Activated naive CD8-positive, alpha-beta T cell treated with anti-CD3 and anti-CD28 coated beads, Interleukin-2, amount 50 U/mL, for 16 hours (primary cell): ENCODE results near the gene AMBRA1.

ENCODE experiments used
- DNase-seq: peaks from one replicate; pipeline ENCODE4 v3.0.0-alpha.2; 2020; ENCODE audit warnings: low read depth, low spot score

The AMBRA1 gene

GRCh38 chr11:46444305-46444704, 149.5 kb downstream of the AMBRA1 start:
- no peak for DNase-seq

GRCh38 chr11:46438211-46438610, 155.6 kb downstream of the AMBRA1 start:
- DNase-seq: no peak

DNA sequence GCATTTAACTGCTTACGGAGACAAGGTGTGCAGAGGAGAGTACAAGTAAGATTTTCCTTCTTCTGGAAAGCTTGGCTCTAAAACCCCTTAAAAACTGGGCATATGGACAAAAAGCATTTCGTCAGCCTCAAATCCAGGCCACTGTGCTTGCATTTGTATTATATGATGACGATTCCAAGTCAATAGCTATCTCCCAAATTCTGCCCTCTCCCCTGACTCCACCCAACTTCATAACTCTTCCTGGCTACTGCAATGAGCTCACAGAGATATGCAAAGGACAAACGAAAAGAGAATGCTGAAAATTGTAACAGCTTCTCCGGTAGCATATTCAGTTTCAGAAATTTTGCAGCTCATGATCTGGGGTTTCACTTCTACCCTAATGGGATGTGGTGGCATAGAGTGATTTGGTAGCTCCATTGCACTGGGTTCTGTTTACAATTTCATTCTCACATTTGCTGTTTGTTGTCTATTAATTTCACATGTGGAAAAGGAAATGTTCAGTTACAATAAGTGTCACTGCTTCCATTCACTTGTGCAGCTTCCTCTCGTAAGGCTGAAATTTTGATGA, 156.6 kb downstream of the AMBRA1 start:
- no peak for DNase-seq

- no peak for DNase-seq
These were observed 157.7 kb downstream of the AMBRA1 start for GRCh38 chr11:46436113-46436512.

DNA sequence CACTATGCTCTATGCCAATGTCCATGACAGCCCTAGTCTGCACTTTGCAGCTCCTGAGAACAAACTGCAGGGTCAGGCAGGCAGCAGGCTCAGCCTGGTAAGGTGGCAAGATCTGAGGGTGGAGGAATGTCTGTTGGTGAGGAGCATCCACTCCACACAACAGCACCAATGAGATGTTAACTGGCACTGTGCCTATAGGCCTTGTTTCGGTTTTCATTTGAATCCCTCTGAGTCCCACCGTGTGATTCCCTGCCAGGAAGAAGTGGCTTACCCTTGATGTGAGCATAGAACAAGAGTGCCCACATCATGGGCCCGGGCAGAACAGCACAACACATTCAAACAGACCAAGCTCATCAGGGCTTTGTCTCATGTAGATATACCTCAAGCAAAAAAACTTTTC, 158.1 kb downstream of the AMBRA1 start:
- no peak for DNase-seq

- DNase-seq: no peak
These were observed 162.6 kb downstream of the AMBRA1 start for GRCh38 chr11:46431211-46431610.

- DNase-seq: no peak
These were observed 164.1 kb downstream of the AMBRA1 start for GRCh38 chr11:46429717-46430116.

- DNase-seq: no peak
These were observed 166.5 kb downstream of the AMBRA1 start for GRCh38 chr11:46427364-46427763.

GRCh38 chr11:46426233-46426991, 167.4 kb downstream of the AMBRA1 start:
- DNase-seq: no peak

DNA sequence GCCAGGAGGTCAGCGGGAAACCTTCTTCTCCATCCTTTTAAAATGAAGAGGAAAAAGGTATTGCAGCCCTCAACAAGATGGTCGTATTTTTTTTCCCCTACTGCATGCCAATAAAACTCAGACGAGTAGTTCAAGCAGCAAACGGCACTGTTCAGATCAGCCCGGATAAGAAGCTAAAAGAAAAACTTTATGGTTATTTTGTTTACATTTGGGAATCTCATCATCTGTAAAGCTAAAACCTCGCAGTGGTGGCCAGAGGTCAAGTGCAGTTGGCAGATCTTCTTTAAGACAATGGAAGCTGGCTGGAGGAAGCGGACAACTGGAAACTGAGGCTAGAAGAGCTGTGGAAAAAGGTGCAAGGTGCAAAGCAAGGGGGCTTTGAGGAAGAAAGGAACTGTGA, 171.2 kb downstream of the AMBRA1 start:
- DNase-seq: no peak

GRCh38 chr11:46421257-46421880, 172.5 kb downstream of the AMBRA1 start:
- DNase-seq: no peak

- DNase-seq: no peak
These were observed 173.3 kb downstream of the AMBRA1 start for GRCh38 chr11:46420513-46420912.

- no peak for DNase-seq
These were observed 175.1 kb downstream of the AMBRA1 start for GRCh38 chr11:46418751-46419150.

- no peak for DNase-seq
These were observed 176.1 kb downstream of the AMBRA1 start for GRCh38 chr11:46417711-46418110.

DNA sequence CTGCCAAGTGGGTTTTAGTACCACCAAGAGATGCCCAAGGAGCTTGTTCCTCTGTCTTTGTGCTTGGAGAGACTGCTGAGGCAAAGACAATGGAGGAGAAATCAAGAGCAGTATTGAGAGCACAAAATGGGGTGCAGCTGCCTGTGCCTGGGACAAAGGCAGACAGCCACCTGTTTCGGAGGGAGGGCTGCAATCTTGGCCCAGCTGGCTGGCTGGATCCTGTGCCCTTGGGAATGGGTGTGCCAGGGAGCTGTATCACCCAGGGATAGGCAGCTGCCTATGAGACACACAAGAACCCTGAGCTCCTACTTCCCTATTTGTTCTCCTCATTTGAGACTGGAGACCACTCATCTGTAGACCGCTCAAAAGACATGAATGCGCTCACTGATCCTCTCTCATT, 178.9 kb downstream of the AMBRA1 start:
- no peak for DNase-seq

DNA sequence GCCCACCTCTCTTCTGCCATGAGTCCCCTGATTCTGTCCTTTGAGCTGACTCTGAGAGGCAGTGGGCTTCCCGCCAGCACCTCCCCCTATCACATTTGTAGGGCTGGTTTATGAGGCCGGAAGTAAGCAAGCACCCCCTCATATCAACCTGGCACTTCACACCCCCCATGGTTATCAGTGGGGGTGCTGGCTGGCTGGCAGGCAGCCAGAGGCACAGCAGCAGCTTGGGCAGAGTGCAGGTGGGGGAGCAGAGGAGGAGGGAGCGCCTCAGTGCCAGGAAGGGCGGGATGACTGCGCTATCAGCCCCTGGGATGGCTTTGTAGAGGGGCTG, 179.4 kb downstream of the AMBRA1 start:
- DNase-seq: no peak

DNA sequence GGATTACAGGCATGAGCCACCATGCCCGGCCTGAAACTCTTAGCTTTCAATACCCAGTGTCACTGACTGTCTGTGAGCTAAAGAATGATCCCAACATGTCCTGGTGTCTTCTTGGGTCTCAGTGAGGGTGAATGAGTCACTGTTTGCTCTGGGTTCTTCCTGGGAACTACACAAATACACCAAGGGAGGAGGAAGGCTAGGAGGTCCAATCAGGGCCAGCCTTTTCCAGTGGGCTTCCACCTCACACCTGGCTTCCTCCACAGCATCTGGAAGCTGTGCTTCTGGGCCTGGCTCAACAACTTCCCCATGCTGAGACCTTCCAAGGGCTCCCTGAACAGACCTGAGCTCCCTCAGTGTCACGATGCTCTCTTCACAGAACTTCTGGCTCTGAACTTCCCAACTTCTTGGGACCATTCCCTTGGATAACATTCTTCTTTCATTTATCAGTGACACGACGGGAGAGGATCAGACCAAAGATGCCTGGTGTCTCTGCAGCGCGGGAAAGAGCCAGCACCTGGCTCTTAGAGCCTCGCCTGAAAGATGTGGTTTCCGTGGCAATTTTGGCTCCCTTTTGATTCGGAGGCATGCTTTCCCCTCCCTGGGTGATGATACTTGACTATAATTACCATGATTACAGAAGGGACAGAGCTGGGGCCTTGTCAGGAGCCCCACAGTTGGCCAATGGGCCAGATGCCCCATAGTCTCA, 179.9 kb downstream of the AMBRA1 start:
- DNase-seq: no peak

DNA sequence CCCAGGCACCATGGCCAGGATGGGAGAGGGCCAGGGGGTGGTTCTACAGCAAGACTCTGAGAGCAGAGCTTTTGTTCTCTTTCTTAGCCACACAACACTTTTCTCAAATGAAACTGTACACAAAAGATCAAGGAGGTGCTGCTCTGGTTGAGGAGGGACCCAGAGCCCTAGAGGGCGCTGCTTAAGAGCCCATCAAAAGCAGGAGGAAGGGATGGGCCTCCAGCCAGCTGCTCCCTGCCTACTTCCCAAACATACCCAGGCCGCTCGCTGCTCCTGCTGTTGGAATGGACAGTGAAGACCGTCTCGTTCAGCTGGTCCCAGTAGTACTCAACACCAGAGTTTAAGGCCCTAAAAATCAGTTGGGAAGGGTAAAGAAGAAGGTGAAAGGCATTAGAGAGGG, 183.8 kb downstream of the AMBRA1 start:
- no peak for DNase-seq

DNA sequence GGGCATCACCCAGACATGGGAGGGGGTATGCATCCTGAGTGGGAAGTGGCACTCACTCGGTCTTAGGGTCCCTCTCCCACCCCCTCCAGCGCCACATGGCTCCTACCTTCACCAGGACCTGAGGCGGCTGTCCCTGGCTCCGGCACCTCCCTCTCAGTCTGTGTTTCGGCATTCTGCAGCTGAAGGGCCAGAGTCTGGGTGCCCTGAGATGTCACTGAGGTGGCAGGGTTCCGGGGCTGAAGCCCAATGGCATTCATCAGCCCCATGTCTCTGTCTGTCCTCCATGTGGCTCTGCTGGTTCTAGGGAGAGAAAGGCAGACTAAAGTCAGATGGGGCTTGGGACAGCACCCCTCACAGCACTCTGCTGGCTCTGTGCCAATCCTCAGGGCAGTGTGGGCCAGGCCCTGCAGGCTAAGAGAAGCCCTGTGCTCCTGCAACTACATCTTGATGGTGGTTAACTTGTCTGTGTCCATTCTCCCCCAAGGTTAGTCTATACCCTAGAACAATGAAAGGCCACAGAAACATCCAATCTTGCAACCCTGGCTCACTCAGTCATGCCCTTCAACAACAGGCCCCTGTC, 185.3 kb downstream of the AMBRA1 start:
- DNase-seq: no peak

DNA sequence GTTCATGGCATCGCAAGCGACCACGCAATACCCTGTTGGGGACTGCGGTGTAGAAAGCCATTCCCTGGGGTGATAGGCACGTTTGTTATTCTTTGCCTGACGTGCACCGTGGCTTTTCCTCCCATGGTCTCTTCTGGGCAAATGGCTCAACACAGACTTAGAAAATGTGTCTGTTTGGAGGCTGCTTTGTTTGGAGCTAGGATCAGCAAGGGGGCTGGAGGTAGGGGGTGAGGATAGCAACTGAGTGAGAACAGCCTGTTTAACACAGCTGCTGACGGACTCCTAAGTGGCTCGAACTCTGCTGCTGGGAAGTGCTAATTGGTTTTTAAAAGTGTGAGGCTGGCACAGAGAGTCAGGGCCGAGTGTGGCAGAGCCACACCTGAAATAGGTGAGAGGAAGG, 186.2 kb downstream of the AMBRA1 start:
- DNase-seq: no peak

- no peak for DNase-seq
These were observed 189.3 kb downstream of the AMBRA1 start for GRCh38 chr11:46404476-46405017.
